GM12875 (cell line): ENCODE data around the gene HERC2.
A peak's percentile ranks its signal among the peaks of the same experiment; 100 is the strongest.
"Not testable (repeated sequence)": the region's sequence is repeated elsewhere in the genome, so short reads cannot be mapped to it uniquely, and the experiment has no call there.

ENCODE experiments used
- H3K4me3 ChIP-seq: one replicate; pipeline ENCODE4 v1.5.1; 2011; ENCODE audit warnings: low read depth, low read length, control low read depth

HERC2 gene, protein sequence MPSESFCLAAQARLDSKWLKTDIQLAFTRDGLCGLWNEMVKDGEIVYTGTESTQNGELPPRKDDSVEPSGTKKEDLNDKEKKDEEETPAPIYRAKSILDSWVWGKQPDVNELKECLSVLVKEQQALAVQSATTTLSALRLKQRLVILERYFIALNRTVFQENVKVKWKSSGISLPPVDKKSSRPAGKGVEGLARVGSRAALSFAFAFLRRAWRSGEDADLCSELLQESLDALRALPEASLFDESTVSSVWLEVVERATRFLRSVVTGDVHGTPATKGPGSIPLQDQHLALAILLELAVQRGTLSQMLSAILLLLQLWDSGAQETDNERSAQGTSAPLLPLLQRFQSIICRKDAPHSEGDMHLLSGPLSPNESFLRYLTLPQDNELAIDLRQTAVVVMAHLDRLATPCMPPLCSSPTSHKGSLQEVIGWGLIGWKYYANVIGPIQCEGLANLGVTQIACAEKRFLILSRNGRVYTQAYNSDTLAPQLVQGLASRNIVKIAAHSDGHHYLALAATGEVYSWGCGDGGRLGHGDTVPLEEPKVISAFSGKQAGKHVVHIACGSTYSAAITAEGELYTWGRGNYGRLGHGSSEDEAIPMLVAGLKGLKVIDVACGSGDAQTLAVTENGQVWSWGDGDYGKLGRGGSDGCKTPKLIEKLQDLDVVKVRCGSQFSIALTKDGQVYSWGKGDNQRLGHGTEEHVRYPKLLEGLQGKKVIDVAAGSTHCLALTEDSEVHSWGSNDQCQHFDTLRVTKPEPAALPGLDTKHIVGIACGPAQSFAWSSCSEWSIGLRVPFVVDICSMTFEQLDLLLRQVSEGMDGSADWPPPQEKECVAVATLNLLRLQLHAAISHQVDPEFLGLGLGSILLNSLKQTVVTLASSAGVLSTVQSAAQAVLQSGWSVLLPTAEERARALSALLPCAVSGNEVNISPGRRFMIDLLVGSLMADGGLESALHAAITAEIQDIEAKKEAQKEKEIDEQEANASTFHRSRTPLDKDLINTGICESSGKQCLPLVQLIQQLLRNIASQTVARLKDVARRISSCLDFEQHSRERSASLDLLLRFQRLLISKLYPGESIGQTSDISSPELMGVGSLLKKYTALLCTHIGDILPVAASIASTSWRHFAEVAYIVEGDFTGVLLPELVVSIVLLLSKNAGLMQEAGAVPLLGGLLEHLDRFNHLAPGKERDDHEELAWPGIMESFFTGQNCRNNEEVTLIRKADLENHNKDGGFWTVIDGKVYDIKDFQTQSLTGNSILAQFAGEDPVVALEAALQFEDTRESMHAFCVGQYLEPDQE (N-terminal part only)

DNA sequence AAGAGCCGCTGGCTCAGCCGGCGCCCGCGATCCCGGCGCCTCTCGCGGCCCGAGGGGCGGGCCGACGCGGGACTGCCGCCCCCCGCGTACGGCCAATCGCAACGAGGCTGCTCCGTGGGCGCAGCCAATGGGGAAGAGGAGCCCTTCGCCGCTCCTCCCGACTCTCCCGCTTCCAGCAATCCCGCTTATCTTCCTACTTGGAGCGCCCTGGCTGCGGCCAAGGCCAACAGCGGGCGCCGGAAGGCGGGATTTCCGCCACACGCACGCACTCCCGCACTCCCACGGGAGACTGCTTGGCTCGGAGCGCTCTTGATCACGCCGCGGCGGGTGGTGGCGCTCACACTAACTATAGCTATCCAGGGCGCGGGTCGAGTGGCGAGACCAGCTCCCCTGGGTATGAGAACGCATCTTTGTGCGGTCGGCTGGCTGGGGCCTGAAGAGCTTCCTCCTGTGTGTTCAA lies at the start of gene HERC2:
TSS of gene HERC2 (minus strand) at position 51 of the 460 bp plus-strand sequence. CDS start 746 bp downstream, outside the sequence.
- peak within 1 kb of the TSS; percentile 29 for H3K4me3 ChIP-seq

DNA sequence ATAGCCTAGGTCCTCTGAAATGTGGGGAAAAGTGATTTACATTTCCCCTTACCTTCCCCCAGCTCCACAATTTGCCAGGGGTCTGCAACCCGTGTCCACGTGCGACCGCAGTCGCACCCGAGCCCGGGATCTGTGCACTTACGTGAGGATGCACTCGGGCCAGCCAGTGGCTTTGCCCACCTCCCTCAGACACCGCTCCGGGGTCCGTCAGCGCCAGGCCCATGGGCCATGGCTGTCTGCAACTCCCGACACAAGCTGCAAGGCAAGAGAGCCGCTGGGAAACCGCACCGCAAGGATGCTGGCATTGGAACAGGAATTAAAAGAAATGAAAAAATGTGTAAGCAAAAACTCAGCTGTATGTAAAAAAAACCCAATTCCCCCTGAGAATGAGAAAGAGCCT lies 43.5 kb upstream of the HERC2 start:
- not testable (repeated sequence) for H3K4me3 ChIP-seq

DNA sequence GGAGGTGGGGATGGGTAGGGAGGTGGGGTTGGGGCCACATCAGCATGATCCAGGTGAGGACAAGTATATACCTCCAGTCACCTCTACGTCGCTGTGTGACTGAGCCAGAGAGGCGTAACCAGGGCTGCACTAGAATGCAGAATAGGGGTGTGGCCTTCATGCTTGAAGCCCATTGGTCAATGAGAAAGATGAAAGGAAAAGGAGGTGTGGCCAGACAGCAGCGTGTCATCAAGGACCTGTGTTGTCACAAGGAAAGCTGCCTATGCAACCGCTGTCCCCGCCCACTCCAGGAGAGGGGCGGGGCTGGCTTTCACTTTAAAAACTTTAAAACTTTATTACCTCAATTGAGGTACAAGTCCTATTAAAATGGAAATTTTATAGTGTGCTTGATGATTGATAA lies 36.0 kb upstream of the HERC2 start, which contains the start of gene GOLGA6L24:
TSS of gene GOLGA6L24 (minus strand) at position 101 of the 400 bp plus-strand sequence. CDS start at position 40, 61 bp downstream.
- not testable (repeated sequence) for H3K4me3 ChIP-seq

DNA sequence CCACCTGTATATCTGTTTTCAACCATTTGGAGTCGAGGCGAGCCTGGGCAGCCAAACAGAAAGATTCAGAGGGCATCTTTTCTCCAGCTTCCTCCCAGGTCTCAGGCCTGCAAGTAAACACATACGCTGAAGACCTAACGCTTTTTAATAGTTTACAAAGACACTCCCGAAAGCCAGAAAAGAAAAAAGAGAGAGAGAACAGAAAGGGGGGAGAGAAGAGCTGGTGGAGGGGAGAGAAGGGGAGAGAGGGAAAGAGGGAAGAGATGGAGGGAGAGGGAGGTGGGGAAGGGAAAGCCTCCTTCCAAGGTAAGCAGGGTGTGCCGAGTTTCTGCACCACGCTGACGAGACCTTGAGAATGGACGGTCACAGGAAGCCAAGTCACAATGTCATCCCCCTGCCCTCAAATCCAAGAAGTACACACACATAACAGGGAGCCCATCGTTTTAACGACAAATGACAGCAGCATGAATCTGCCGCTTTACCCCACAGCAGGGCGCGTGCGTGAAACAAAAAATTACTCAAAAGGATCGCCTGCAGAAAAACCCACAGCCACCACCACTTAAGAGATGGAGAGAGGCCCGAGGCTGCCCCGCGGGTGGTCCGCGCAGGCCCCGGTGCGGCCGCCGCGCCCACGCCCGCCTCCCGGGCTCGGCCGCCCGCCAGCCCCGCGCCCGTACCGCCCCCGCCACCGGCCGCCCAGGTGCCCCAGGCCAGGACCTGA lies 461 bp downstream of the HERC2 start:
- peak overlapping the region; percentile 29 for H3K4me3 ChIP-seq

DNA sequence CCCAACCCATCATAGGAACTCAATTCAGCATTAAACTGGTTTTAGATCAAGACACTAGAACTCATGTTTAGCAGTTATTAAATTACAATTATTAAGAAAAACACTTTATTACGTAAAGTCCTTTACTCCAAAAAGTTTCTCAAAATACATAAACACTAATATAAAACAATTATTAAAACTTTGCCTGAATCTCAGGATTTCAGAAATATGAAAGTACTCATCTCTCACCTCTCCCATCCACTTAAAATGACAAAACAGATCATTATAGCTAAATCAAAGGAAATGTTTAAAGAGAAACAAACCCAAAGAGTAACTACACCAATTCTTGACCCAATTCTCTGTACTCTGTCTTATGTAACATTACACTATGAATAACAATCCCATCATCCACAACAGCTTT lies 2.3 kb downstream of the HERC2 start:
- H3K4me3 ChIP-seq: not testable (repeated sequence)

DNA sequence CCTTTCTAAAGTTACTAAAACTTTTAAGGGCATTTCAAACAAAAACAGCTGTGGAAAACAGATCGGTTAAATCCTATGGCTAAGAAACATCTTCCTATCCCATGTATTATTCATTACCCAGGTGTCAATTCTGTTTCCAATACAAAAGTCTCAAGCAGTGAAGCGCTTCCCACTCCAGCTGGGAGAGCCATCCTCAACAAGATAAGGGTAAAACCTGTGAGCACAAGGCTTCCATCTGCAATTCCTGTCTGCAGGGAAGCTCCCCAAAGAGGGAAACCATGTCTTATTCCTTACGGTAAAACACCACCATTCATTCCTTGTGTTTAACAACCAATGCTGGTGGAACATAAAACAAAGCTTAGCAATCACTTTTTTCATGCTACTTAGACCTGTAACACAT lies 3.2 kb downstream of the HERC2 start:
- H3K4me3 ChIP-seq: not testable (repeated sequence)

DNA sequence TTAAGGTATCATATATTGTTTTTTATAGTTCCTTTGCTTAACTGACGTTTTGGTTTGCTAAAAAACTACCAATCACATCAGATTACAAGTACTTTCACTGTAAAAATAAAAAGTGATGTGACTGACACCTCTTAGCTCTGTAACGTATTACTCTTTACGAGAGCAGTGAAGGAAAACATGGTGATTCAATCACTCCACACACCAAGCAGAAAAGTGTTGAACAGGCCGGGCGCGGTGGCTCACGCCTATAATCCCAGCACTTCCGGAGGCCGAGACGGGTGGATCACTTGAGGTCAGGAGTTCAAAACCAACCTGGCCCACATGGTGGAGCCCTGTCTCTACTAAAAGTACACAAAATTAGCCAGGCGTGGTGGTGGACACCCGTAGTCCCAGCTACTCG lies 3.9 kb downstream of the HERC2 start:
- not testable (repeated sequence) for H3K4me3 ChIP-seq

DNA sequence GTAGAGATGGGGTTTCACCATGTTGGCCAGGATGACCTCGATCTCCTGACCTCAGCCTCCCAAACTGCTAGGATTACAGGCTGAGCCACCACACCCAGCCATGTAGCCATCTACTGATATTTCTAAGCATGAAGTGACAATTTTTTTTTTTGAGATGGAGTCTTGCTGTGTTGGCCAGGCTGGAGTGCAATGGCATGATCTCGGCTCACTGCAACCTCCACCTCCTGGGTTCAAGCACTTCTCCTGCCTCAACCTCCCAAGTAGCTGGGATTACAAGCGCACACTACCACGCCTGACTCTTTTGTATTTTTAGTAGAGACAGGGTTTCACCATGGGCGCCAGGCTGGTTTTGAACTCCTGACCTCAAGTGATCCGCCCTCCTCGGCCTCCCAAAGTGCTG lies 5.0 kb downstream of the HERC2 start:
- not testable (repeated sequence) for H3K4me3 ChIP-seq

DNA sequence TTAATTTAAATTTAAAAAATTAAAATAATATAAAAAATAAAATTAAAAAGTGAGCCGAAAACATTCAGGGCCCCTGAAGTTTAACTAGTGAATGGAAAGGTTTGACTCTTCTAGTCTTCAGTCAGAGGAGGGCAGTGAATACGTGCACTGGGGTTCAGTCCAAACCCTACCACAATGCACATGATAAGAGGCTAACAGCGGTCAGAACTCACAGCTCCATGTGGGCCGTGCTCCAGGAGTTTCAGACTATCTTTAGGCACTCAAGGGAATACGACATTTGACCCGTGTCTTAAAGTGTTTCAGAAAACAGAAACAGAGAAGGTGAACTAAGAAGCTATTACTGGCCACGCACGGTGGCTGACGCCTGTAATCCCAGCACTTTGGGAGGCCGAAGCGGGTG lies 11.5 kb downstream of the HERC2 start:
- not testable (repeated sequence) for H3K4me3 ChIP-seq

DNA sequence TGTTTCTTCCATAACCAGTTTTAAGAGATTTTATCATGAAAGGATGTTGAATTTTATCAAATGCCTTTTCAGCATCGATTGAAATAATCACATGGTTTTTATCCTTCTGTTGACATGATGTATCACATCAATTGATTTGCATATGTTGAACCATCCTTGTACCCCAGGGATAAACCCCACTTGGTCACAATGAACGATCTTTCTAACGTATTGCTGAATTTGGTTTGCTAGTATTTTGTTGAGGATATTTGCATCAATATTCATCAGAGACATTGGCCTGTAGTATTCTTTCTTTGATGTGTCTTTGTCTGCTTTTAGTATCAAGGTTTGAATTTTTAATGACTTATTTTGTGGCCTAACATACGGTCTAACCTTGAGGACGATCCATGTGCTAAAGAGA lies 13.3 kb downstream of the HERC2 start:
- H3K4me3 ChIP-seq: not testable (repeated sequence)

DNA sequence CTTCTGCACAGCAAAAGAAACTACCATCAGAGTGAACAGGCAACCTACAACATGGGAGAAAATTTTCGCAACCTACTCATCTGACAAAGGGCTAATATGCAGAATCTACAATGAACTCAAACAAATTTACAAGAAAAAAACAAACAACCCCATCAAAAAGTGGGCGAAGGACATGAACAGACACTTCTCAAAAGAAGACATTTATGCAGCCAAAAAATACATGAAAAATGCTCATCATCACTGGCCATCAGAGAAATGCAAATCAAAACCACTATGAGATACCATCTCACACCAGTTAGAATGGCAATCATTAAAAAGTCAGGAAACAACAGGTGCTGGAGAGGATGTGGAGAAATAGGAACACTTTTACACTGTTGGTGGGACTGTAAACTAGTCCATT lies 16.3 kb downstream of the HERC2 start:
- not testable (repeated sequence) for H3K4me3 ChIP-seq

DNA sequence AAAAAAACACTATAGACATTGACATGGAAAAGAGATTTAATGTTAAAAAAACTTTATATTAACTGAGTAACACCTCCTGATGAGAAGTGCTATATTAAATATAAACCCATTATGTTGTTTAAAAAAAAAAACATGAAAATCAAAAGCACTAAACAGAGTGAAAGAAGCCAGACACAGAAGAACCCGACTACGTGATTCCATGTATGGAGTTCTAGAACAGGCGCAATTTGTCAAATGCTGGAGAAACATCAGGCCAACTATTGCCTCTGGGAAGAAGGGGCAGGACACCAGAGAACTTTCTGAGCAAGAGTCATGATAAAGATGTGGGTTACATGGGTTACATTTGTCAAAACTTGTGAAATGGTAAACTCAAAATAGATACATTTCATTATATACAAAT lies 24.5 kb downstream of the HERC2 start:
- H3K4me3 ChIP-seq: not testable (repeated sequence)

DNA sequence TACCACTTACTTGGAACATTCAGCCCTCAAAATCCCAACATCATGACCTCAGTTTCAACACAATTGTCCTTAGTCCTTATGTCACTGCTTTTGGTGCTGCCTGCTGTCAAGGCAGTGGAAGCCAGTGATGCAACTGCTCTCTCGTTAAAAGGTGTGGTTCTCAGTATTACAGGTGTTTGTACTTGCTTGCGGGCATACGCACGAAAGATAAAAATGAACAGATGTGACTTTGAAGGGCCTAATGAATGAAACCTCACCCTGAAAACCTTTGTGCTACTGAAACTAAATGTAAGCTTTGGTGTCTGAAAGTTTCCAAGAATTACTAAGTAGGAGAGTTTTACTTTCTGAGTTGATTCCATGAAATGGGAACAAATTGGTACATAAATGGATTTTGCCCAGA lies 25.2 kb downstream of the HERC2 start:
- not testable (repeated sequence) for H3K4me3 ChIP-seq

DNA sequence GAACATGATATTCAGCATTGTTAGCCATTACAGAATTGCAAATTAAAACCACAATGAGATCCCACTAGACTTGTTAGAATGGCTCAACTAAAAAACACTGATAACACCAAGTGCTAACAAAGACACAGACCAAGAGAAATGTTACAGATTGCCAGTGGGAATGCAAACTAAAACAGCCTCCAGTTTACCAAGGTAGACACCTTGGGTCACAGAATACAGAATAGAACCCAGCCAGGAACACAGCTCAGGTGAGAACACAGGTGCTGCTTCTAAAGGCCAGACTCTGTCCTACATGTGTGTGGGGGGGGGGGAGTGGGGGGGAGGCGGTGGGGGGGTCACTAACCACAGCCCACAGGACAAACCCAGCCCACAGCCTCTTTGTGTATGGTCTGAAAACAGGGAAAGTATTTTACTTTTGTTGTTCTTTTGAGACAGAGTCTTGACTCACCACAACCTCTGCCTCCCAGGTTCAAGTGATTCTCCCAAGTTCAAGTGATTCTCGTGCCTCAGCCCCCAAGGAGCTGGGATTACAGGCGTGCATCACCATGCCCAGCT lies 26.9 kb downstream of the HERC2 start:
- not testable (repeated sequence) for H3K4me3 ChIP-seq

DNA sequence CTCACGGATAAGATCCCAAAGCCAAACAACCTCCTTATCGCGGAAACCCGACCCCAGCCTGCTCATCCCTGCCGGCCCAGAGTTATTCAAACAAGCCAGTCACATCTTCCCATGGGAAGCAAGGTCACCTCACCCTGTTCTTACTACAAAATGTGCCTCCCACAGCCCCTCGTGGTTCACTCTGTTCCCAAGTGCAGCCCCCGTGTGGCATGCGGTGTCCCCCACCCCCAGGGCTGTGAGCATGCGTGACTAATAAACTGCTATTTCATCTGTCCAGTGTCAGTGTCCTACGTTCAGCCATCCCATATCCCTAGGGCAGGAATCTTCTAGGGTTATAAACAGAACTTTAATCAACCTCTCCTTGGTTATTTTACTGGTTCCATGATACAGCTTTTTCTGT lies 27.4 kb downstream of the HERC2 start:
- not testable (repeated sequence) for H3K4me3 ChIP-seq
